ENCODE measurements around the gene DCPS.
A peak's percentile ranks its signal among the peaks of the same experiment; 100 is the strongest.
"Not testable (repeated sequence)": the region's sequence is repeated elsewhere in the genome, so short reads cannot be mapped to it uniquely, and the experiment has no call there.

Gene DCPS

GRCh38 chr11:126387857-126388256, 84.0 kb downstream of the DCPS start:
- DNase-seq: no peak

GRCh38 chr11:126390272-126390867, 86.5 kb downstream of the DCPS start:
- DNase-seq: no peak

- DNase-seq: no peak
Measured at GRCh38 chr11:126391286-126391954, 87.6 kb downstream of the DCPS start.

DNA sequence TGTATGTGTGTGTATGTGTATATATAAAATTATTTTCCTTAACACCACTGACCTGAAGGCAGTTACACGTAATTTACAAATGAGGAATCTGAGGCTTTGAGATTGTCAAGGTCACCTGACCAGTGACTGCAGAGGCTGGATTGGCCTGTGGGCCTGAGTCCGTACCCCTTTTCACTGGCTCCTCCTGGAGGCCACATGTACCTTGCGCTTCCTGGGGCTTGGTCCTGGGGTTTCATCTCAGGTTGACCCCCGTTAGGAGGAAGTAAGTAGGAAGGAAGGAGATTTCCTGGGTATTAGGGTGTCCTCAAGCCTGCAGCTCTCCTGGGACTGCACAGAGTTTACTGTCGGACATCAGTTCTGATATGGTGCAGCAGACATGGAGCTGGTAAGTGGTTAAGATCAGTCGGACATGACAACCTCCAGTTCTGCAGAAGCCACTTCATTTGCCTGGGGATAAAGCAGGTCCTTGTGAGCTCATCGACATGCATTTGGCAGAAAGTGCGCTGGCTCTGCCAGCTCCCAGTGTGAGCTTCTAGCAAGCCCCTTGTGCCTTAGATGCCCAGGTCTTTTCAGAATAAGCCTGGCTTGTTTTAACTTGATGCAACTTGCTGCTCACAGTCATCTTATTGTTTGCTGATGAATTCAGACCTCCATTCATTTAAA, 88.2 kb downstream of the DCPS start:
- no peak for DNase-seq

- peak; percentile 36 for DNase-seq
Measured at GRCh38 chr11:126392633-126393013, 88.8 kb downstream of the DCPS start.

DNA sequence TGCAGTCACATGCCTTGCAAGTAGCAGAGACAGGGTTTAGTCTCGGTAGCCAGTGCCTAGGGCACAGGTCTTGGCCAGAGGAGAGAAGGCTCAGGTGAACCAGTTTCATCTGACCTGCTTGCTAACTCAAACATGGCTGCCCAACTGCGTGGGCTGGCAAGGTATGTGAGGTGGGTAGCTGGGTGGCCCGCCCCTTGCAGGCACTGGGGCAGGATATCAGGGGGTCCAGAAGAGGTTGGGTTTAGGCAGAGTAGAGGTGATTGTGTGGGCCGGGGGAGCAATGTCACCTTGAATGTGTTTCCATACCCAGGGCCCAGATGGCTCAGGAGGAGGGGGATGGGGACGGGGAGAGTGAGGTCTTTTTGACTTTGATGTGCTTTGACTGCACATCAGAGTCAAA, 89.3 kb downstream of the DCPS start:
- DNase-seq: no peak

DNA sequence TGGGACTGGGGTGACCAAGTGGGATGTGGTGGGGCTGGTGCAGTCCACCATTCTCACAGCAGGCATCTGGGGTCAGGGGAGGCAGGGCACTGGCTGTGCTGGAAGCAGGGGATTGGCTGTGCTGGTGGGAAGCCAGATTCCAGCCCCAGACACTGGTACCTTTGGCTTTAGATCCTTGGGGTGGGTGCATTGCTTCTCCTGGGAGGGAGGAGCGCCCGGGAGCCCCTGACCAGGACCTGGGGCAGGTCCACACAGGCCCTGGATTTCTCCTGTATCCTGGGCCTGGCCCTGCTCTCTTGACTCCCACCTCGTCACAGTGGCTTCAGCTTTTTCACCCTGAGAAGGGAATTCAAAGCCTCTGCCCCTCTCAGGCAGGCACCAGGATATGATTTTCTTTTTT, 90.2 kb downstream of the DCPS start:
- DNase-seq: no peak

DNA sequence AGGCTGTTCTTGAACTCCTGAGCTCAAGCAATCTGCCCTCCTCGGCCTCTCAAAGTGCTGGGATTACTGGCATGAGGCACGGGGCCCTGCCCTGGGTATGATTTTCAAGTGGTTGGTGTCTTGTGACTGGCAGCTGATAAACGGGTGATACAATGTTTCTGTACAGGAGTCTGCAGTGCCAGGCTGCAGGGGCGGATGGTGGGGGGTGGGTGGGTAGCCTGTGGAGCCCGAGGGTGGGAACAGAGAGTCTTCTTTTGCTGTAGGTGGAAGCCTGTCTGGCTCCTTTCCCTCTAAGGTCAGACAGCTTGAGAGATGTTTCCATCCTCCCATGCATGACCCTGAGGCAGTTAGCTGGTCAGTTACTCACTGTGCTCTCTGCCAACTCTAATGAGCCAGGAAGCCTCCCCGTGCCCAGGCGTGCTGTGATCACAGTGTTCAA, 90.8 kb downstream of the DCPS start:
- DNase-seq: not testable (repeated sequence)

Data from fibroblast of skin of right biceps (primary cell).